GM10248 (cell line): Measurements from ENCODE around the gene TRIM2.

Experiments used
- CTCF ChIA-PET: fragments of 300-600 bp; sonication (Branson Sonifier 250); formaldehyde crosslinking; extraction: SDS; loops from one replicate; lab custom pipeline; 2021; ENCODE audit warnings: antibody characterized with exemption; lab: Yijun Ruan, JAX
- POLR2A ChIA-PET: fragments of 350-650 bp; sonication (Branson Sonifier 250); formaldehyde crosslinking; extraction: SDS; loops from one replicate; lab custom pipeline; 2020; ENCODE audit warnings: antibody characterized with exemption; lab: Yijun Ruan, JAX
- DNase-seq: peaks from one replicate; pipeline ENCODE4 v3.0.0; 2012; ENCODE audit errors: extremely low spot score
- TF ChIP-seq, protein P1 (sequence below): IDR thresholded peaks from 2 replicates; pipeline ENCODE4 v1.5.1; 2012; ENCODE audit warnings: mild to moderate bottlenecking, low read depth; ENCODE audit errors: extremely low read depth, missing control alignments, control extremely low read depth

The TRIM2 gene

DNA sequence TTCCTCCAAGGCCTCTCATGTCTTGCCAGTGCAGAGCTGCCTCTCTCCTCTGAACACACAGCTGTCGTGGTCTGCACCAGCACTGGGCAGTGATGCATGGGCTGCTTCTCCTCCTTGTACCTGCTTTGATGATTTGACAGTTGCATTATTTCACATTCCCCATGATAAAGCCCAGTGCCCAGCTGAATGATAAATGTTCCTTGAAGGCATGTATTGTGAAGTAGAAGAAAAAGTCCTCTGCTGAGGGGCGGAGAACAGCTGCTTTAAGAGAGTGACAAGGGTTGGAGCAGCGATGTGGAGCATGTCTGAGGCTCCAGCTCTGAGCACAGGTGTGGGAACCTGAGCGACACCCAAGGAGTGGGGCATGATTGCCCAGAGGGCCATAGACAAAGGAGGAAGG lies 21.1 kb upstream of the TRIM2 start:
- POLR2A ChIA-PET: no interaction called here
- no peak for DNase-seq
- TF ChIP-seq, protein P1, sequence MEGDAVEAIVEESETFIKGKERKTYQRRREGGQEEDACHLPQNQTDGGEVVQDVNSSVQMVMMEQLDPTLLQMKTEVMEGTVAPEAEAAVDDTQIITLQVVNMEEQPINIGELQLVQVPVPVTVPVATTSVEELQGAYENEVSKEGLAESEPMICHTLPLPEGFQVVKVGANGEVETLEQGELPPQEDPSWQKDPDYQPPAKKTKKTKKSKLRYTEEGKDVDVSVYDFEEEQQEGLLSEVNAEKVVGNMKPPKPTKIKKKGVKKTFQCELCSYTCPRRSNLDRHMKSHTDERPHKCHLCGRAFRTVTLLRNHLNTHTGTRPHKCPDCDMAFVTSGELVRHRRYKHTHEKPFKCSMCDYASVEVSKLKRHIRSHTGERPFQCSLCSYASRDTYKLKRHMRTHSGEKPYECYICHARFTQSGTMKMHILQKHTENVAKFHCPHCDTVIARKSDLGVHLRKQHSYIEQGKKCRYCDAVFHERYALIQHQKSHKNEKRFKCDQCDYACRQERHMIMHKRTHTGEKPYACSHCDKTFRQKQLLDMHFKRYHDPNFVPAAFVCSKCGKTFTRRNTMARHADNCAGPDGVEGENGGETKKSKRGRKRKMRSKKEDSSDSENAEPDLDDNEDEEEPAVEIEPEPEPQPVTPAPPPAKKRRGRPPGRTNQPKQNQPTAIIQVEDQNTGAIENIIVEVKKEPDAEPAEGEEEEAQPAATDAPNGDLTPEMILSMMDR: no peak
- CTCF ChIA-PET: interaction anchor here (1.1 to 1.5 kb wide), 3 partner anchors 13 to 56 kb away, joined by 3 to 5 read pairs (median 4); no protein-coding TSS in a partner anchor

DNA sequence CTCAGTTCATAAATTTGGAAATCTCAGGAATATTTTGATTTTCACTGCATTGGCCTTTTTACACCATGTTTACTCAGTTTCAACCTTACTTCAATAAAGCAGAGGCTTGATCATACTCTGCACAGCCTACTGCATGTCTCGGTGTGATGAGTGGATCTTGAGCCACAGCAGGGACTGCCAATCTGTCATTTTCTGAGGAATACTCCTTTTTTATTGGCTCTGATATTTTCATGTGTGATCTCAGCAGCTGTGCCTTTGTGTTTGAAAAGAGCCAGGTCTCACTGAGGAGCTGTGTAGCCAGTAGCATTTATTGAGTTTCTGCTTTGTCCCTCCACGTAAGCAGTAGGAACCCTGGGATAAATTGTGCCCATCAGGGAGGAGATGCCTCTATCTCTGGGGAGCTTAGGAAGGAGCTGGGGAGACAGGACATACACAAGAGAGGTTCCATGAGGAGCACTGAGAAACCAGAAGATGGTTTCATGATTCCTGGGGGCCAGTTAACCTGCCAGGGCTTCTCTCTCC lies 18.9 kb upstream of the TRIM2 start:
- DNase-seq: no peak
- ChIA-PET CTCF (no interaction called here), POLR2A (no interaction called here)
- TF ChIP-seq, protein P1: no peak

DNA sequence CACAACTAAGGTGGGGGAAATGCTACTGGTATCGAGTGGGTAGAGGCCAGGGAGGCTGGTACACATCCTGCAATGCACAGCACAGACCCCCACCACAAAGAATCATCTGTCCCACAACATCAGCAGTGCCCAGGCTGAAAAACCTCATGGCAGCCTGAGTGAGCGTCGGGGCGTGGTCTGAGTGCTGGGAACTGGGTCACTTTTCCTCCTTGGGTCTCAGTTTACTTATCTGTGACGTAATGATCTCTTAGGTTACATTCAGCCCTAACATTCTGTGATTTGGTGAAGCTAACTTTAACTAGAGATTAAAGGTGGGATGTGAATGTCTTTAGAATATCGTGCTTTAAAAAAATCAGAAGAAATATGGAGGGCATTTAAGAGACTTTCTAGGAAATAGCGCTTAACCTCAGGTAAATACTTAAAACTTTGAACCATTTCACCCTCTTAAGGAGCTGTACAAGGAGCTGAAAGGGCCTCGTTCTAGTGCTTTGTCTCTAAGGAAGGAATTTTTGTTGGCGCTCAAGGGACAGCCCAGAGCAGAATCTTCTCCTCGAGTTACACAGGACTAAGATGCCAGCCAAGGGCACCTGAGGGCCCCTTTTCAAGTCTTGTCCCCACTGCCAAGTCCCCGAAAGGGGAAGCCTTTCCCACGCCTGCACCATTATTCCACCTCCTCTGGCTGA lies 18.1 kb upstream of the TRIM2 start:
- no peak for DNase-seq
- ChIA-PET CTCF (interaction anchor here (1.5 kb wide), 1 partner anchor 58 kb away, joined by 3 read pairs; no protein-coding TSS in a partner anchor), POLR2A (no interaction called here)
- TF ChIP-seq, protein P1: no peak

DNA sequence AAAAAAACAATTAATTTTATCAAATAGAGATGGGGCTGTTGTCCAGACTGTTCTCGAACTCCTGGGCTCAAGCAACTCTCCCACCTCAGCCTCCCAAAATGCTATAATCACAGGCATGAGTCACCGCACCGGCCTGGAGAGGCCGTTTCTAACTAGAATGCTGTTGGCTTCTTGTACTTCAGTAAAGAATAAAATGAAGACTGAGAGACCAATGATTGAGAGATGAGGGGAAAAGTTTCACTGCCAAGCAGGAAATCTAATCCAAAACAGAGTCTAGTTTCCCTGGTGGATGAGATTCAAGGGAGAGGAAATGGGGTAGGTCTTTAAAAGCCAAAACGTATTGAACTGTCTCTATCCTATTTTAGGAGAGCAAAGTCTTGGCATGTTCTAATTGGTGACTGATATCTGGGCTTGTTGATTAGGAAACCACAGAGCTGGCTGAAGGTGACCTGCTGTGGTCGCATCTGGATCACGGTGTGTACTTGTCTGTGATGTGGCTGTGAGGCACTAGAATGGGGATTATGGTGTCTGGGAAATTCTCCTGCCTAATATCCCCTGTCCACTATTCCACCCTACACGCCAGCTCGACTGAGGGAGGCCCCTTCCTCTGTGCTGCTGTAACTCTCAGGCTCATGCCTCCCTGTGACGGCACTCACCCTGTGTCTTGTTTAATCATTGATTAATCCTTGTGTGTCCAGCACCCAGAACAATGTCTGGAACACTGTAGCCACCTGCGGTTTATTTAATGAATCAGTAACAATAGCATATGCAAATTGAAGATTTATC lies 15.0 kb upstream of the TRIM2 start:
- DNase-seq: no peak
- TF ChIP-seq, protein P1: no peak
- POLR2A ChIA-PET: no interaction called here
- CTCF ChIA-PET: interaction anchor here (1.8 kb wide), 1 partner anchor 10 kb away, joined by 4 read pairs; no protein-coding TSS in a partner anchor

DNA sequence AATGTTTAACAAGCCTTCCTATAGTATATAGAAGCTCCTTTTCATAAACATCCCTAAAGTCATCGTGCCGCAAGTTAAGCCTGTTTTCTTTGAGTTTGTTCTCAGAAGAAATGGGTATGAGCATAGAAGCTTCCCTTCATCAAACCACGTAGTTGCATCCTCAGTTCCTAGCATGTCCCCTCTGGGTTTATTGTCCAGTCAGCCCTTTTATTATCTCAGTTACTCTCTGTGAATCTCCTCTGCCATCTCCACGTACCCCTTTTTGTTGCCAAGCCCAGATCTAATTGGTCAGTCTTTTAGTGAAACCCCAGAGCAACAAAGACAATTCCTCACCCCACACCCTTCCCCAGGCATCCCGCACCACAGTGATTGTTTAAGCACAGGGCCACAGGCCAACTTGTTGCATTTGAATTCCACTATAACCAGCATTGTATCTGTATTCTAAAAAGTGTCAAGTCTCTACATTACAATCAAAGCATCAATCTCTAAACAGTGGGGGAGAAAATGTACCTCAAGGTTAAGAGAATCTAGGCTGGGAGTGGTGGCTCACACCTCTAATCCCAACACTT lies 12.4 kb upstream of the TRIM2 start:
- POLR2A ChIA-PET: no interaction called here

More for the DNA sequence above, 12.4 kb upstream of the TRIM2 start:
- TF ChIP-seq, protein P1: no peak
- CTCF ChIA-PET: interaction anchor here (1.1 kb wide), 1 partner anchor 12 kb away, joined by 3 read pairs; the partner anchor contains the start of gene TRIM2
- no peak for DNase-seq
